GM21390 (cell line): ENCODE measurements around the gene OSBPL10.
A peak's percentile ranks its signal among the peaks of the same experiment; 100 is the strongest.

Experiments
- ATAC-seq: cut with Tn5 transposase; IDR thresholded peaks from one replicate; pipeline ENCODE4 v1.9.1; 2021; ENCODE audit not compliant: unreplicated experiment

Gene OSBPL10

DNA sequence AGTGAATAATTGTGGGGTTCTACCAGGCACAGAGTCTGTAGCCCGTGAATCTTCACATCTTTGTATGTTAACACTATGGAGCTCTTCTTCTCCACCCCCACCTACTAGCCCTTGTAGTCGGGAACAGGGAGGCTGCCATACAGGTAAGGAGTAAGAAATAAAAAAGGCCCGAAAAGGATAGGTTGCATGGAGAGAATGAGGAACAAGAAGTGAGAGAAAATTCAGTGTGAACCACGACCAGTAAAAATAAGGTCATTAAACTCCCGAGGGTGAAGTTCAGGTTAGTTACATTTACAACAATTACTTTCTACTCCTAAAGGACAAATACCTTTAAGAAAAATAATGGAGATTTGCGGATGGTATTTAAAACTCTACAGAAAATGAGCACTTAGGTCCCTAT lies 53.3 kb downstream of the OSBPL10 start:
- no peak for ATAC-seq

DNA sequence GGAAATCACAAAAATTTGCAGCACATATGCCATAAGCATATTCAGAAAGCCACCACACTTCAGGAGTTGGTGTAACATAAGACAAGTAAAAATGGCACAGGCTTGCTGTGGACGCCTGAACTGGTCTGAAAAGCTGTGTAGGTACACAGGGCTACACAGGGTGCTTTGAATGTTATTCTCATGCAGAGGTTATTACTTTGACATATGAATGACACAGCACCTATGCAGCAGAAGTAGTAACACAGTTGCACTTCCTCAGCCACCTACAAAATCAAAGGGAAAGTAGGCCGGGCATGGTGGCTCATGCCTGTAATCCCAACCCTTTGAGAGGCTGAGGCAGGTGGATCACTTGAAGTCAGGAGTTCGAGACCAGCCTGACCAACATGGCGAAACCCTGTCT lies 54.5 kb downstream of the OSBPL10 start:
- no peak for ATAC-seq

DNA sequence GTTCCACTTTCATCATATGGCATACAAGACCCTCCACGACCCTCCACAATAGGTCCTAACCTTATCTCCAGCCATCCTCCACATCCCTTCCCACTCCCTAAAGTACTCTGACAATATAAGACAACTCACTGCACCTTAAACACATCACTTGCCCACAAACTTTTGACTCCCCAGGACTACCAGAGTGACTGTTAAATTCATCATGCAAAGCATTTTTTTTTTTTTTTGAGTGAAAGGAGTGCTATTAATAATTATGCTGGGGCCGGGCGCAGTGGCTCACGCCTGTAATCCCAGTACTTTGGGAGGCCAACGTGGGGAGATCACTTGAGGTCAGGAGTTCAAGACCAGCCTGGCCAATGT lies 55.8 kb downstream of the OSBPL10 start:
- peak; percentile 52 for ATAC-seq

DNA sequence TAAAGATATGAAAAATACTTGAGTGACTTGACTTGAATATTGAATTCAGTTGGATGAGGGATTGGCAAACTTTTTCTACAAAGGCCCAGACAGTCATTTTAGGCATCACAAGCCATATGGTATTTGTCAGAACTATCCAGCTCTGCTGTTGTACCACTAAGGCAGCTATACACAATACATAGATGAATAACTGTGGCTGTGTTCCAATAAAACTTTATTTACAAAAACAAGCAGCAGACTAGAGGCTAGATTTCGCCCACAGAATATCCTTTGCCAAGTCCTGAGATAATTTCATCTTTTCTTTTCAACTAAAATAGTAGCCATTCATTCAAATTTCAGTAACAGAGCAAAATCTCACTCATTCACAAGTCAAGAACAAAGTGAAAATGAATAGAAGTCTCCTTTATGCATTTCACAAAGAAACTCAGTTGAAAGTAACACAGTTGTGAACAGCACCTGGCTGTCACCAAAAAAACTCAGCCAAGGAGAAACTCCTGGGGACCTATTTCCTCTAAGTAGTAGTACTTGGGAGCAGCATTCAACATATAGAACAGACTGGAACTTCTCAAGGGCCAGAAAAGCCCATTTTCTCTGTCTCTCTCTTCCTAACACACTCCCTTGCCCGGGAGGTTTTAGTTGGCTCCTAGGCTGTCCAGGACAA lies 56.3 kb downstream of the OSBPL10 start:
- ATAC-seq: peak; percentile 32

DNA sequence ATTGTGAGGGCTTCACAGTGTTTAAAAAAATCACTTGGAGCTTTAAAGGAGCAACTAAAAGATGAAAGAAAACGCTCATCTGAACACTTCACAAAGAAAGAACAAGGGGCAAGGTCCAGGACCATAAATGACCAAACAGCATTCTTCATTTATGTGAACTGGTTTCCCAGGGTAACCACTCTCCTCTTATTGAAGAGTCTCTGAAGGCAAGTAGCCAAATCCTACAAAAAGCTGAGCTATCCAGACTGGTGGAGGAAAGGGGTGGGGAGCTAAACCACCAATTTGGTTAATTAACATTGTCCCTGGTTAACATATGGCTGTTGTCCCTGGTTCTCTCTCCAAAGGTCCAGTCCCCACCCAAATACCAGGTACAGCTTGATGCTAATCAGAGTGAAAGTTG lies 58.1 kb downstream of the OSBPL10 start:
- no peak for ATAC-seq

DNA sequence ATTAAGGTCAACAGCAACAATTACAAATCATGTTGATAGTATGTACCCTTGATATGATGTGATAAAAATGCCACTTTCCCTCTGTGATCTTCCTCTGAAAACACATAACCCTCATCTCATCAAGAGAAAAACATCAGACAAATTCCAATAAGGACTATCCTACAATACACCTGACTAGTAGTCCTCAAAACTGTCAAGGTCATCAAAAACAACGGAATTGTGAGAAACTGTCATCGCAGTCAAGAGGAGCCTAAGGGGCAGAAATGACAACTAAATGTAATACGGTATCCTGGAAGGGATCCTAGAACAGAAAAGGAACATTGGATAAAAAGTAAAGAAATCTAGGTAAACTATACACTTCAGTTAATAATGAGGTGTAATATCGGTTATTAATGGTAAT lies 59.2 kb downstream of the OSBPL10 start:
- ATAC-seq: no peak

DNA sequence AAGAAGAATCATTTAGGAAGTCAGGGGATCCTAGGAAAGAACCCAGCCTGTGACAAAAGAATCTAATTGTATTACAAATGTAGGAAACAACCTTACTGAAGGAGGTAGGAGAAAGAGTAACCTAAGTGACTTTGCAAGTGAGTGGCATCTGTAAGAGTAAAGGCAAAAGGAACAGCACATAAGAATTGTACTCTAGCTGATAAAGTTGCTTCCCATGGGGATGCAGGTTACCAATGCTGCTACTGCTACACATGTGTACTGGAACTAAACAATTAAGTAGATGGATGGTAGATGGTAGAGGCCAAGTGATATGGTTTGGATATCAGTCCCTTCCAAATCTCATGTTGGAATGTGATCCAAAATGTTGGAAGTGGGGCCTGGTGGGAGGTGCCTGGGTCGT lies 60.8 kb downstream of the OSBPL10 start:
- ATAC-seq: no peak

DNA sequence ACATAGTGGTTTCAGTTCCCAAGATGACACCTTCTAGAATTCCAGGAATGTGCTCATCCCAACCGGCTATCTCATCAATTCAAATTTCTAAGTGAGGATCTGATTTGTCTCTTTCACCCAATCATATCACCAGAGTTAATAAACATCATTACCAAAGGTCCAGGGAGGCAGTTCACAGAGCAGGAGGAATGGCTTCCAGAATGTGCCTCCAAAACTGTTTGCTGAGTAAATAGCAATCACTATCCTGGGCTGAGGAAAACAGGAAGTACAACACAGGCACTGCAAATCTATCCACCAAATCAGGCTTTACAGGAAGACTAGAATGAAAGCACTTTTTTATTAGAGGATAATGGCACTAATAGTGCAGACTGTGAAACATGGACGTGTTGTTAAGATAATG lies 61.5 kb downstream of the OSBPL10 start:
- no peak for ATAC-seq

DNA sequence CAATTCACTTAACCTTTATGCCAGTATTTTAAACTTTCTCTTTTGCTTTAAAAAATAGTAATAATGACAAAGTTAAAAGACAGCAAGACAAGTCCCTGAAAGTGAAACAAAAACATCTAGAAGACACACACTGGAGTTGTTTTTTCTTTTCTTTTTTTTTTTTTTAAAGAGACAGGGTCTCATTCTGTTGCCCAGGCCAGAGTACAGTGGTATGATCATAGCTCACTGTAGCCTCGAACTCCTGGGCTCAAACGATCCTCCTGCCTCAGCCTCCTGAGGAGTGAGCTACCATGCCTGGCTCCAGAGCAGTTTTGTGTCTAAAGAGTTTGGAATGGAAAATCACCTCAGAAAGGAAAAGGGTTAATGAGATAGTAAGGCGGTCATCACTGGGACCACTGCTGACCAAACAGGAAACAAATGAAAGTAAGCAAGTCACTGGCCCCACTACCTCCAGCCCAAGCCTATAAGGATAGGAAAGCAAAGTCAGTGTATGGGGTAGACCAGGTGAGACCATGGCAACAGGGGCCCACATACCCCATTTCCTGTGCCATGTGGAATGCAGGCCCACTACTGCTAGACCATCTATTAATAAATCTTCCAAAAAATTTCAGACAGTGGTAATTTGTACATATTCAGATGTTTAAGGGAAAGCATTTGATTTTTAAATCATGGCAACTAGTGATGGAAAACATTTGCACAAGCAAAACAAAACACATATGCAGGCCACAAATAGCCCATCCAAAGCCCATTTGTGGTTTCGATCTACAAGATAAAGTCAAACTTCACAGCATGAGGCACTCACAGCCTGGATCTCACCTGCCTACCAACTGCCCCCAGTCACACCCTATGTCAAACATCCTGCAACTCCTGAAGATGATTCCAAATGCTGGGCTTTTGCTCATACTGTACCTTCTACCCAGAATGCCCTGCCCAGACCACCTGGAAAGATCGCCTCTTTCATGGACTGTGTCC lies 62.6 kb downstream of the OSBPL10 start:
- peak; percentile 72 for ATAC-seq

DNA sequence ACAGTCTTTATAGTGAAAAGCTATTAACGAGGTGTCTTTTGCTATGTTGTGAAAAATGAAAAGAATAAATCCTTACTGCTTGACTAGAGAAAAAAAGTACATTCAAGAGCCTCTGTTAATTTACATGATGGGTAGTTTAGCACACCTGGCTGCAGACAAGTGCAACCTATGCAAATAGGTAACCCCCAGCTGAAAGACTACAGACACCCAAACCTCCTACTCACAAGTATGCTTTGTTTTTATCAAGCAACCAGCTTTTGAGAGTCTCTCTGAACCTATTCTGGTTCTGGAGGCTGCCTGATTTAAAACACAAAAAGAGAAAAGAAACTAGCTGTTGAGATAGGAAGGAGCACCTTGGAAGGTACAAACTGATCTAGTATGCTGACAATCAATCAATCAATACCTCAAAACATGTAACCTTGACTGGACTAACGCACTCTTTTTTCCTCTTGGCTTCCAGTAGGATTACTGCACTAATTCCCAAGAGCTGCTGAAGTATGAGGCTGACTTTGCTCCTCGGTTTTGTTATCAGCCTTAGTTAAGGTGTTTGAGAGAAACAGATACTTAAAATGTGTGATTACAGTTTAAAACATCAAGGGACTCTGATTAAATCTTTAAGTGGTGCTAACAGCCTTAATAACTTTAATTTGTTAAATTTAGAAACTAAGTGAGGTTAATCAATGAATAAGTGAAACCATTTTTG lies 63.6 kb downstream of the OSBPL10 start:
- peak; percentile 83 for ATAC-seq

DNA sequence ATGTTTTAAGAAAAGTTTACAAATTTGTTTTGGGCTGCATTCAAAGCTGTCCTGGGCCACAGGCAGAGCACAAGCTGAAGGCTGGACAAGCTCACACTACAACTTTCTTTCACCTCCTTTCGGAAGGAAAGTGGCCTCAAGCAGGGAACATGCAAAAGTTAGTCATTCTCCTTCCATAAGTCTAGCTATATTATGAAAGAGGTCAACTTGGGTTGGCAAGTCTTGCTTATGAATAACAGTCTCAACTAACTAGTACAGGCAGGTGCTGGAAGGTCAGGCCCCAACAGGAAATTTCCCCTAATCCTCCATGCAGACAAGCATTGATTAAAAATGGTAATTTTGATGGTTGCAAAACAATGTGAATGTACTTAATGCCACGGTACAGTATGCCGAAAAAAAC lies 69.4 kb downstream of the OSBPL10 start:
- no peak for ATAC-seq

DNA sequence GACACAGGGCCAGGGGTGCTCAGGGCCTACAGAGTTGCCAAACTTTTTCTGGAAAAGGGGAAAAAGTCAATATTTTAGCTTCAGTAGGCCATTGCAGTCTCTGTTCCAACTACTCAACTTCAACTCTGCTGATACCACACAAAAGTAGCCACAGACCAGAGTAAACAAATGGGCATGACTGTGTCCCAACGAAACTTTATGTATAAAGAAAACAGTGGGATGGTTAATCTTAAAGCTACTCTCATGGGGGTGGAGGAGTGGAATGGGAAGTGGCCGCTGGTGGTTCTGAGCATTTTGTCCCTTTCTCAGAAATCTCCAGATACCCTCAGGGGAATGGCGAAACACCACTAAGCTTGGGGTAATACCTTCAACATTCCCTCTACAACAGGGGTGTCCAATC lies 69.9 kb downstream of the OSBPL10 start:
- no peak for ATAC-seq

DNA sequence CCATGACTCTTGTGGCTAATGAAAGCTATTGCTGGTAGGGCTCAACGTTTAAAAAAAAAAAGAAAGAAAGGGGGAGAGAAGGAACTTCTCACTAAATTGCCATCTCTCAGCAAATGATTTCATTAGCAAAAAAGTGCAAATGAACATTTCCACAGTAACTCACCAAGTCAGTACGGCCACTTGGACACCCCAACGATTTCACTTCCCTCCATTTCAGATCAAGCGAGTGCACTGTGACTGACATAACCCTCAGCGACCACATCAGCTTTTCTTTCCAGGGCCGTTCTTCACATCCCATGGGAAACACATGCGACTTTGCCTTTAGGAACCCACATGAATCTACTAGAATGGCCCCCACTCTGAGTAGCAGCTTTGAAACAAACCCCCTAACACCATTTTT lies 71.6 kb downstream of the OSBPL10 start:
- ATAC-seq: no peak

DNA sequence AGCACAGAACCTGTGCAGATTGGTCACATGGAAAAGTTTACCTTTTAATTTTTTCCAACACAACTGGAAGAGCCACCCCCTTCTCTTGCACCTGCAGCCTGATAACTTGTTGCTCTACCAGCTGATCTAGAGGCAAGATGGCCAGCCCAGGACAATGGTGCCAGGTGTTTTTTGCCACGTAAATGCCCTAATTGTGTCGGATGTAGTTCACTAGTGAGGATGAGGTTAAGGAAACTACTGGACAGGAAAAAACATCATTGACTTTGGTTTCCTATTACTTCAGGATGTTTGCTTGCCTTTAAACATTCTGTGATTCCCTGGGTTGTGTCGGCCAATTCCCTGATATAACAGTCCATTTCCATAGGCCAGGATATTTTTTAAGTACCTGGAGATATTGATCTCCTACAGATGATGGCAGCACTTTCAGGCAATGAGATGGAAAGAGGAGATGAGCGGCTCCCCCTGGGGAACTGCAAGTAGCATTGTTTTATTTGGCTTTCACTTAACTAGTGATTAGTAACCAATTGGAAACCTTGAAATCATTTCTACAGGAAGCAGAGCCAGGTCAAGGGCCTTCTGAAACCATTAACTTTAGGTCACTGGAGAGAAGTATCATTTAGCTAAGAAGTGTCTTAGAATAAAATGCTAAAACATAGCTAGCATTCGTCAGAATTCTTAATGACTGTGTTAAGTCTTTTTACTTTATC lies 72.5 kb downstream of the OSBPL10 start:
- ATAC-seq: no peak

DNA sequence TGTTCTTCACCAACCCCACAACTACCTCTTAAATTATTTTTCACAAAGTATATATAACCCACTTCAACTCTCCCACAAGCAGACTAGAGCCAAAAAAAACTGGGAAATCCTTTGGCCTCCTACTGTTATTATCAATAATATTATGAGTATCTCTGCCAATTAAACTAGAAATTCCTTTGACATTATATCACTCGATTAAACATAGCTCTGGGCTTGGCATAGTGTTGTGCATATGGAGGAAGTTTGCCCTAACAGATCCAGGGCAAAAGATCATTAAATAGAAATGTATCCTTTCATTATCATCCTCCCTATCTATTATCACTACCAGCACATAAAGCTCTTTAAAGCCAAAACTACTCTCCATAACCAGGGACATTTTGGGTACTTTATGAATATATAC lies 74.9 kb downstream of the OSBPL10 start:
- ATAC-seq: no peak

DNA sequence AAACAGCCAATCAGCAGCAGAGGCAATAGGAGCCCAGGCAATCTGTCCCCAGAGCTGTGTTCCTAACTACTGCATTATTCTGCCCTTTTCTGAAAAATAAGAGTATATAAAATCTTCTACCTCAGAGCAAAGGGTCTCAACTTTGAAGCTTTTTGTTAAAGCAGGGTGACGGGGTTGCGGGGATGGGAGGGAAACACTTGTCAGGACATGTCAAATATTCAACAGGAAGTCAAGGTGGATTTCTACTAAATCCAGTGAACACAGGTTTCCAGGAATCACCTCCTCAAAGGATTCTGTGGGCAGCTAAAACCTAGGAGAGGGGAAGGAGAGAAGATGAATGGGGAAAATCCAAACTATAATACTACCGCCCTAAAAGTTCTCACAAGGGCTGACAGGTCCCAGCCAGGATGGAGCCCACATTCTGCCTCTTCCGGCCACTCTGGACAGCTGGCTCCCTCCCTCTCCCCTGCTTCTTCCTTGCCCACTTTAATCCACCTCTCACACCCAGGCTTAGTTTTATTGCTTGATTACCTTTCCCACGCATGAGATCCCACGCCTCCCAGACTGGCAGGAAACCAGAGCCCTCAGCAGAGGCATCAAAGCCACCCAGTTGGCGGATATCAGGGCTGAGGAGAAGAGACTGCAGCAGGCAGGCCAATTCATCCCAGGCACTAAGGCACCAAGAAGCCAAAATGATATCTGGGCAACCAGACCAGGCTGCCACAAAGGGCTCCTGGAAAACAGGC lies 77.2 kb downstream of the OSBPL10 start:
- ATAC-seq: no peak

DNA sequence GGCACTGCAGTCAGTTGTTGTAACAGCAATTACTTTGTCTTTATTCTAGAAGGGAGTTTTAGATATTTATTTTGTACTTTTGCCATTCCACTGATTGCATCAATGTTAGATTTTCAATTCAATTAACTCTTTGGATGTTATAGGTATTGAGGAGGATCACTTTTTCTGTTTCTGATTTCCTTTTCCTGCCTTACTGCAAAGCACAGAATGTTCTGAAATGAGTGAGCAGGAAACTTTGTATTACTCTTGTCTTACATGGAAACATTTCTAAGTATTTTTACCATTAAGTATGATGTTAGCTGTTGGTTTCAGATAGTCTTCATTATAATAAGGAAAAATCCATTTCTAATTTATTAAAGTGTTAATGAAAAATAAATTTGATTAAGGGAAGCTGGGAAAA lies 80.5 kb downstream of the OSBPL10 start:
- ATAC-seq: no peak

DNA sequence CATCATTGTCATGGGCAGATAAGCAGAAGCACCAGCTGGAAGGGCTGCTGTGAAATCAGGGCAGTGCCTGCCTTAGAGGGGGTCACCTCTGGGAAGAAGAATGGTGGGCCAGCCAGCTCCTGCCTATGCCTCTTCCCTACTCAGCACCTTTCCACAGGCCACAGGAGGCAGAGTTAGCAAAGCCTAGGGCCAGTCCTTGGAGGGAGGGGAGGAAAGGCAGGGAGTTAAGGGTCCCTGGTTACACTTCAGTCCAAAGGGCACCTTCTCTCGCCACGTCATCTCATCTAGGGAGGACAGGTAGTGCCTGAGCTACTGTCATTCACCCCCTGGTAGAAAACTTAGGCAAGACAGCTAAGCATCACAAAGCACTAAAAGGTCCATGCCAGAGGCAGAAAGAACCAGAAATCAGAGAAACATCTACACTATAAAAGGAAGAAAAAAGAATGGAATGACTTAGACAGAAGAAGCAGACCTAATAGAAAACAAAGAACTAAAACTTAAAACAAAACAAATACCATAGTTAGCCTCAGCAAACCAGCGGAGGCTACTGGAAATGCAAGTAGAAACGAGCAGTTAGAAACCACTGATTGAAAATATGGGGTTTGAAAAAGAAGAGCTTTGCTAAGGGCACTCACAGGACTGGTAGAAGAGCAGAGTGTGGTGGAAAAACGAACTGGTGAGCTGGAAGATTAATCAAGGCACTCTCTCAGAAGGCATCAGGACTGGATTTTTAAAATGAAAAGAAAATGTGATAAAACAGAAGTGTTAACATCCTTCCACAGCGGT lies 84.2 kb downstream of the OSBPL10 start:
- no peak for ATAC-seq

DNA sequence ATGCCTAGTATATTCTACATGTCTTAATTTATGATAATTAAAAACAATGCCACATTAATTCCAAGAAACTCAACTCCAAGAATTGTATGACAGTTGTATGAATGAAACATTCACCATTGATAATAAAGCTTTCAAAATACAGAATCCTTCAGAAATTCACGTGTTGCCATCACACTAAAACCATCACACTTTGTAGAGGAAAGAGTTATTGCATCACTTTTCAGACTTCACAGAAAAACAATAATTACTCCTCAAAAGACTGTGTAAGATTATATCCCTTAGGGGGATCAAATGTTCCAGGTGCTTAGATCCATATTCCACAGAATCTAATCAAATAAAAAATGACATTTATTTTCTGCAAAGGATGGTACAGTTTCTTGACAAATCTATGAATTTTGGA lies 85.0 kb downstream of the OSBPL10 start:
- no peak for ATAC-seq

DNA sequence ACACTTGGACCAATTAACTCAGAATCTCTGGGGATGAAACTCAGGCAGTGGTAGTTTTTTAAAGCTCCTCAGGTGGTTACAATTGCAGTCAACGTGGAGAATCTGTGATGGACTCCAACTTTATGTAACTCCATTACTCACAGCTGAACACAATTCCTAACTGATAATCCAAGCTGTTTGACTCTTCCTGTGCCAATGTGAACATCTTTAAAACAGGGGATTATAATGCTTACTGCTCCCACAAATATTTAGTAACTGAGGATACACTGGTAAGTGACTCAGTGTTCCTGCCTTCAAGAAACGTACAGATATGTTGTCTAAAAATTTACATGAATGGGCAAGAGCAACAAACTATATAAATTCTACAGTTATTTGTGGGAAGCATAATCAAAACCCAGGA lies 85.6 kb downstream of the OSBPL10 start:
- ATAC-seq: no peak
